NCI-H2107 treated with DMSO at 0.1 percent for 48 hours (cell line): ENCODE data around the gene OTUD4.
"Not testable (repeated sequence)": the region's sequence is repeated elsewhere in the genome, so short reads cannot be mapped to it uniquely, and the experiment has no call there.

Experiments used
- DNase-seq: peaks from one replicate; lab custom pipeline; 2025; ENCODE audit not compliant: unreplicated experiment; lab: John Stamatoyannopoulos, UW

Gene OTUD4

DNA sequence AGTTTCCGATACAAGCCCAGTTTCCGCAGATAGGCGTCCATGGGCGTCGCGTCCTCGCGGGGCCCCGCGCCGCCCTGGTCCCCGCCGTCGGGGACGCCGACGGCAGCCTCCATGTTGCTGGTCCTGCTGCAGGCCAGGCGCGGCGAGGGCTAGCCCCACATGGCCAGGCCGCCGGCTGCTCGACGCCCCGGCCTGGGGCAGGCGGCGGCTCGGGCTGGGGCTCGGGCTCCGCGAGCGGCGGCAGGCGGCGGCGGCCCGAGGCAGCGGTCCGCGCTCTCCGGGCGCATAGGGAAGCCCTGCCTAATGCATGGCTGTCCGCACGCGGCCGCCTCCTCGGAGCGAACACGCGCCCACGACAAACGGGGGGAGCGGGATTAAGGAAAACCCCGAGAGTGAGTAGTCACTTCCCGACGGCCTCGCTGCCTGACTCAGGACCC lies 510 bp downstream of the OTUD4 start:
- not testable (repeated sequence) for DNase-seq

DNA sequence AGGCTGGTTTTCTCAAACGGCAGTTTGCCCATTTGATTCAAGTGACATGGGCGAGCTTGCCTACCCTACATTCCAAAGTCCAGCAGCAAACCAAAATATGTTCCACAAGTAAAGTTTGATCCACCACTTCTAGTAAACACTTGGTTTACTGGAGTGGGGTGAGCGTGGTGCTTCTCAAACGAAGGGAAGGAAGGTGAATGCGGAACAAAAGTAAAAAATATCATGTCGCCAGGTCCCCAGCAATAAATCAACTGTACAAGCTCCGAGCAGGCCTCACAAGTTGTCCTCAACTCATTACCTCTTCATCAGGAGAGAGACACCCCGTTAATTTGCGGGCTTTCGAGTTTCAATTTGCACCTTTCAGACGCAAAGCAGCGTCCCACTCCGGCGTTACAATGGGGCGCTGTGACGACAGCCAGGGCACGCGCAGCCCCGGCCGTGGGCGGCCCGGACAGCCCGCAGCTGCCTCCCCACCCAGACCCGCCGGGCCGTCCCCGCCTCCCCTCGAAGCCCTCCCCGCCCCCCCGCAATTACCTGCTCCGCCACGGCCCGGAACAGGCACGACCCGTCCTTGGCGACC lies 1.0 kb downstream of the OTUD4 start:
- DNase-seq = no peak

DNA sequence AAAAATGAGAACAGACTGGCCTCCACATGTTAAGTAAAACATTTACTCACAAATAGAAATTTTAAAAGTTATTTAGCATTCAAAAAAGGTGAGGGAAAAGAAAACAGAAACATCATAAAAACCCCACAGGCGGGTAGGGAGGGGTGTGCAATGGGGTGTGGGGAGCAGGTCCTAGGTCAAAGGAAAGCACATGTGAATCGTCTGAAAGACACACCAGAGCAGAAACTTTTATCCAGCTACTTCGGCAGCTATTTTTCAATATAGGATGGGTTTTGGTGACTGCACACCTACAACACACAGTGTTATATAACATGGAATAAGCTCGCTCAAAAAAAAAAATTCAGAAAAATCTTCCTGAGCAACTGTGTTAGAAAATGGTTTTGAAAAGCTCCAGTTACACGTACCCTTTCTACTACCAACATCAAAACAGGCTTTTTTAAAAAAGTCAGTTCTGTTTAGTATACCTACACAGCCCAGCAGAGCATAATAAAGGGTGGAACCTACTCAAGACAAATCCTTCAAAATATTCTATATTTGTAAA lies 1.6 kb downstream of the OTUD4 start:
- DNase-seq = no peak

DNA sequence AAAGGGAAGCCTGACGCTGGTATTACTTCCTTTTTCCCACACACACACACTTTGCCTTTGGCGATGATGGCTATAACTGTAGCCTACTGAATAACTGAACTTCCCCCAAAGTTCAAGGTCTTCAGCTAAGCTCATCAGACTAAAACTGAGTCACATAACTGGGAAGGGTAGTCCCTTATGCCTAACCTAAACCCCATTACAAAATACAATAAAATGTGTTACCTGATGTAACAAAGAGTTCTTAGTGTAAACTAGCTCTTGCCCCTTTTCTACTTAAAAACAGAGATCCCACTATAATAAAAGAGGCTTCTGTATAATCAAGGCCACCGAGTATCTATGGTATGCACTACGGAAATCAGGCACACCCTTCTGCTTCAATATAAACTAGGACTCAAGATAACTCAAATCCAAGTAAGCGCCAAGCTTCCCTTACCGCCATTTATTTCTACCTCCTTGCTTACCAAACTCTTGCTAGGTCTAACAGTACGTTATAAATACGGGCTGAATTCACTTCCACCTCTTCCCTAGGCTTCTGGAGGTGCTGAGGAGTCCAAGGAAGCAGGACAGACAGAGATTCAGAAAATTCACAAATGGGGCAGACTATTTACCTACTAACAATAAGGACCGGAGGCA lies 2.4 kb downstream of the OTUD4 start:
- peak; percentile 25 for DNase-seq

DNA sequence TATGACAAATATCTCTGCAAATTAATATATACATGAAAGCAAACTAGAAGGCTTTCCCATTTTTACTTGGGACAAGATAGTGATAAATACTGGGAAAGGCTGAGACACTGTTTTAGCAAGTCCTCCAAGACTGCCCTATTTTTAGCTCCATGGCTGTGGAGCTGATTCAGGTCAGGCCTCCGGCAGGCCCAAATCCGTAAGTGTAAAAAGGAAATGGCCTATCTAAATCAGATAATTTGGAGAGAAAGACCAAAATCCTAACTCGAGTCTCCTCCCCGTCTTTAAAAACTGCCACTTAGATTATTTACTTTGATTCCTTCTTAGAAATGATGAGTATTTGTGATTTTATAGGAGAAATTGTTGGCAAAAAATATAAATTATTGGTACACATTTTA lies 2.9 kb downstream of the OTUD4 start:
- no peak for DNase-seq

DNA sequence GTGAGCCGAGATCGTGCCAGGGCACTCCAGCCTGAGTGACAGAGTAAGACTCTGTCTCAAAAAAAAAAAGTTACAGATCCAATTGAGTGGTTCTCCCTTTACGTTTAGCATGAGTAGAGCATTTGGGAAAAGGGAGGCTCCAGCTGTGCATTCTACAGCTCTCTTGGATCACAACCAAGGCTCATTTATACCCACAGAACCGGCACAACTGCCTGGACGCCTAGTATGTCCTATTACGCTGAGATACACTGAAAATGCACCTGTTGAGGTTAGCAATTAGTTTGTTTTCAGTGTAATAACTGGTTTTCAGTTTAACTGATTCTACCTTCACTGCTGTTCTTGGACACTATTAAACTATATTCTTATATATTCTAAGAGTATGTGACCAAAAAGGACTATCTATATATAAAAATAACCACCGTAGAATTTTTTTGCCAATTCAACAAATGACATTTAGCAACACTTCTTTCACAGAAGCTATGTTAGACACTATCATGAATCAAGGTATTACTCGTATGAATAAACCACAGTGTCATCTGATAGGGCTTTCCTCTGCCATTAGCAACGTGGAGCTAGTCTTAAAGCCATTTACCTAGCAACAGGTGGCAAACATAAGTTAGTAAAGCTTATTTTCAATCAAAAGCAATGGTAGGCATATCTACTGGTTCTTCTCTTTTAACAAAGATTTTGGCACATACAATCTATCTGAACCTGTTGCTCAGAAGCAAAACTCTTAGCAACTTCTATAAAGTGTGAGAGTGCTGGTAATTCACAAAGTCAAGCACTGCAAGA lies 3.6 kb downstream of the OTUD4 start:
- peak; percentile 66 for DNase-seq

DNA sequence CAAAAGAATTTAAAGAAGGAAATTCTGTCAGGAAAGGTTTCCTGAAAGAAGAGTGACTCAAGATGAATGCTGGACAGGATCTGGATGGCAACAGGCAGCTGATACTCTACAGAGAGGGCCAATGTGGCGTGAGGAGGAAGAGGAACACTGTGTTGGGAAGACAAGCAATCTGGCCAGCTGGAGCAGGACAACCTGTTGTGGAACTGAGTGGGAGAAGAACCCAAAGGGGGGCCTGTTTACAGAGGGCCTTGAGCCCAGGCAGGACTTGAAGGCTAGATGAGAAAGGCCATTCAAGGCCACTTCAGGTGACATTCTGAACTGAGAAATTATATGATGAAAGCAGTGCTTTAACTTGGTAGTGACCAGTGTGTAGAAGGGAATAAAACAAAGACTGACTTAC lies 8.5 kb downstream of the OTUD4 start:
- no peak for DNase-seq

DNA sequence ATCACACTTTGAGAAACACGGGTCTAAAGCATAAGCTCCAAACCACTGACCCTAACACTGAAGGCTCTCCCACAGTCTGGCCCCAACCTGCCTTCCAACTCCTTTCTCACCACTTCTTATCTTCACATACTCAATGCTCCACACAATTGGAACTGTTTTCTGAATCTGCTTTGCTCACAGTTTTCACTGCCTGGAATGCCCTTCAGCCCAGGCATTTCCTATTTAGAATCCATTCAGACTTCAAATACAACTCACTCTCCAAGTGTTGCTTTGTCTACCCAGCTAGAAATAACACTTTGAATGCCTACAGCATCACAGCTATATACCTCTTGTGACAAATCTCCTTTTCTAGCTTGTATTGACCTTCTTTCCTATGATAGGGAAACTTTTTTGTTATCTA lies 10.2 kb downstream of the OTUD4 start:
- no peak for DNase-seq

DNA sequence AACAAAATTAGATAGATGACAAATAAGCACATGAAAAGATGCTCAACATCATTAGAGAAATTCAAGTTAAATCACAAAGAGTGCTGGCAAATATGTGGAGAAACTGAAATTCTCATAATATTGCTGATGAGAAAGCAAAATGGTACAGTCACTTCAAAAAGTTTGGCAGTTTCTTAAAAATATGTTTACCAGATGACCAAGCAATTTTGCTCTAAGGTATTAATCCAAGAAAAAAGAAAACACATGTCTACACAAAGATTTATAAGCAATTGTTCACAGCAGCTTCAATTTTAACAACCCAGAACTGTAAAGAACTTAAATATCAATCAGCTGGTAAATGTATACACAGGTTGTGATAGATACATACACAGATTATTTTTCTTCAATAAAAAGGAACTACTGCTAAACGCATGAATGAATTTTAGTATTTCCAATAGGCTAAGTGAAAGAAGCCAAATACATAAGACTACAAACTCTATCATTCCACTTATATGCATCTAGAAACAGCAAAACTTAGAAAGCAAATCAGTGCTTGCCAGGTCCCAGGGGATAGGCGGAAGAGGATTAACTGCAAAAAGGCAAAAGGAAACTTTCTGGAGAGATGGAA lies 11.7 kb downstream of the OTUD4 start:
- no peak for DNase-seq

DNA sequence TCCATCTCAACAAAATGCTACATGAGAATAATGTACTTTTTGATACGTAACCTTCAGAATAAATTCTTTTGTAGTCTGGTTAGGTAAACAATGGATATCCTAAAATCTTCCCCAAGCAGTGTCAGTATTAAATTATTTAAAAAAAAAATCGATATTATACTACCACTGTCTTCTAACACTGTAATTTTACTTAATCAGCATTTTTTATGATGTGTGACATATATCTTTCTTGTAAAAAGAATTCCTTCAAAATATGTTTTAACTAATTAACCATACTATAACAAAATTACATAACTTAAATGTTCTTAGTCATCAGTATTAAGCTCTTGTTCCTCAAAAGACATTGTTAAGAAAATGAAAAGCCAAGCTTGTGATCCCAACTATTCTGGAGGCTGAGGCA lies 12.5 kb downstream of the OTUD4 start:
- no peak for DNase-seq

DNA sequence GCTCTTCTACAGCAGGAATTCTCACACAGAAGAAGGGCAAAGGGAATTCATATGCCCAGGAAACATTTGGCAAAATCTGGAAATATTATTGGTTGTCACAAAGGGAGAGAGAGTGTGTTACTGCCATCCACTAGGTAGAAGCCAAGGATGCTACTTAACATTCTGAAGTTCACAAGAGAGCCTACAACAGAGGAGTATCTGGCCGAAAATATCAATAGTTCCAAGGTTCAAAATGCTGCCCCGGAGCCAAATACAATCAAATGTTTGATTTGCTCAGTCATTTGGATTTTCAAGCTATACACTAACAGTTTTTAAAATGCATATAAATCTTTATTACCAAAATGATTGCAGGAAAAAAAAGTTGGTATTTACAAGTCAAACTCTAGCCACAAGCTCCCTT lies 18.8 kb downstream of the OTUD4 start:
- no peak for DNase-seq

DNA sequence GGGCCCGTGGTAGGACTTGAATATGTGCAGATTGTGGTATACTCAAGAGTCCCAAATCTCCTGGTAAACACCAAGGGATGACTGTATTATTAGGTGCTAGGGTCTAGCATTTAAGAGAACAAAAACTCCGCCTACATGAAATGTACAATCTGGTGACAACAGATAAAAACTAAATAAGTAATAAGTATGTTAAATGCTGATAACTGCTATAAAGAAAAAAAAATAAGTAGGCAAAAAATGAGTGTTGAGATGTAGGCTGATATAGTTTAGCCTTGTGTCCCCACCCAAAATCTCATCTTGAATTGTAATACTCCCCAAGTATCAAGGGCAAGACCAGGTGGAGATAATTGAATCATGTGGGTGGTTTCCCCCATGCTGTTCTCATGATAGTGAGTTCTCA lies 23.4 kb downstream of the OTUD4 start:
- no peak for DNase-seq

DNA sequence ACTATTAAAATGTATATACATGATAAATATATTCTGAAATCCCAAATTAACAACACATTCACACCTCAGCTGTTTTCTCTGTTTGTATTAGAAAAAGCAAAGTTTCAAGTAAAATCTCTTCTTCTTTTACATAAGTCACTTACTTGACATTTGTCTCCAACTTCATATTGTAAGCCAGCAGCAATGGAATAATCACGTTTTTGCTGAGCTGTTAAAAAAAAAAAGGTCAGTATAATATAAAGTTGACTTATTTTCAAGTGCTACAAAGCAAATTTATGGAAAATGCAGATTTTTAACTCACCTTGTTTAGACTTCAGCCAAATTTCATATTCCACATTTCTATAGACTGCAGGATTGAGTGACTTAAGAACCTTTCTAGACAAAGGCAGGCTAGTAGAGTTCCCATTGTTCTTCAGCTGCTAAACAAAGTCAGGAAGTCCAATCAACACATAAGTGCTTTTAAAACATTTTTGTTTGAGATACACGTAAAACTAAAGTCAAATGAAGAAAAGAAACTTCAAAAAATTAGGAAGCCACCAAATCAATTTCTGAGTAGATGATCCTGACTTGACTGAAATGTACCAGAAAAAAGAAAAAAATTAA lies 25.0 kb downstream of the OTUD4 start:
- no peak for DNase-seq

DNA sequence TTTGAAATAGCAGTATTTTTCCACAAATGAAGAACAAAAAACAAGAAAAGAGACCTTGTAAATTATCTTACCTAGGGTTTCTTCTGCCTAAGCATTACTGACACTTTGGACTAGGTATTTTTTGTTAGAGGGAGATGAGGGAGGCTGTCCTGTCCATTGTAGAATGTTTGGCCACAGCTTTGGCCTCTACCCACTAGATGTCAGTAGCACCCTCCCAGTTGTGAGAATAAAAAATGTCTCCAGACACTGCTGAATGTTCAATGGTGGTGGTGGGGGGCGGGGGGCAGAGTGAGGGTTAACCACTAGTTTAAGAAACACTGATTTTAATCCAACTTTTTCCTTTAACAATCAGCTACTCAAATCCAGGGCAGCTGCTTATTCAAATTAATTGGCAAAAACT lies 25.8 kb downstream of the OTUD4 start:
- no peak for DNase-seq

DNA sequence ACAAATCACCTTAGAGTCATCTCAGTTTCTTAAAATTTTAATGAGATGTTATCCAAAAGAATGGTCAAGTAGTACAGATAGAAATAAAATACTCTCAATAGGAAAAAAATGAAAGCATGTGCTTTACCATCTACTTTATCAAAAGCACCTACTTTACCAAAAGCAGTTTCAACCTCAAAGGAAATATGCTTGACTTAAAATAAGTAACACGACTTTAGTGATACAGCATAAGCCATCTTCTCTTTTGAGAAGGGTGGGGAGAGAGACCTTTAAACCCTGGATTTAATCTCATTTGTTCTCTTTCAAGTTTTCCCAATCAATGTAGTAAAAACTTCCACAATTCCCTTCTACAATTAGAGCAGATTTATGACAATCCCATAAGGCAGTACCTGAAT lies 26.5 kb downstream of the OTUD4 start:
- DNase-seq = no peak

DNA sequence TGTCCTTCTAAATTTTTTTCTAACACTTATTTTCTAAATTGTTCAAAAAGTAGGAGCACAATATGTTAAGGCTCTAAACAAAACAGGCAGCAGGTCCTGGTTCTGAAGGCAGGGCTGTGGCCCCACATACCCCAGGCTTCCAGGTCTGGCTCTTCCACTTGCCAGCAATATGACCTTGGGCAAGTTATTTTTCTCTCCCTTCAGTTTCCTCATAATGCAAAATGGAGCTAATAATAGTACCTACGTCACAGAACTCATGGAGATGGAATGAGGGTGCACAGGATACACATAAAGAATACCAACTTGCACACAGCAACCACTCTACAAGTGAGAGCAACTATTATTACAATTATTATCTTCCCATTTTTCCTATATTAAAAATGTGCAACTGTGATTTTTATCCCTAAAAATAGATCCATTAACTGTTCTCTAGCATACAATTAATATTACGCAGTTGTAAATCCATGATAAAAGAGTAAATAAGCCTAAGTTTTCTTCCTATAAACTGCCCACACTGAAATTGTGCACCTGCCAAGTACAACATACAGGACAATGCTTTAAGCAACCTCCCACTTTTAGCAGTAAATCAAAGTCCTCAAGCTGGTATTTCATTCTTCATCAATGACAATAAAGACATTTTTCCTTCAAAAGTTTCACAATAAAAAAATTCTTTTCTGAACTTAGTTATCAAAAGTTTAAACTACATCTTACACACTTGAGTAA lies 27.0 kb downstream of the OTUD4 start:
- no peak for DNase-seq

DNA sequence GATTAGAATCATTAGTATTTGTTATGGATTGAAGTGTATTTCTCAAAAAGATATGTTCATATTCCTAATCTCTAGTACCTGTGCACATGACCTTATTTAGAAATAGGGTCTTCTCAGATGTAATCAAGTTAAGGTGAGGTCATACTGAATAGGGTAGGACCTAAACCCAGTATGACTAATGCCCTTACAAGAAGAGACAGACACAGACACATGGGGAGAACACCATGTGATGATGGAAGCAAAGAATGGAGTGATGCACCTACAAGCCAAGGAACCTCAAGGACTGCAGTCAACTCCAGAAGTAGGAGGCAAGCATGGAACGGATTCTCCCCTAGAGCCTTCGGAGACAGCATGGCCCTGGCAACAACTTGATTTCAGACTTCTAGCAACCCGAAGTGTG lies 31.4 kb downstream of the OTUD4 start:
- DNase-seq = no peak

DNA sequence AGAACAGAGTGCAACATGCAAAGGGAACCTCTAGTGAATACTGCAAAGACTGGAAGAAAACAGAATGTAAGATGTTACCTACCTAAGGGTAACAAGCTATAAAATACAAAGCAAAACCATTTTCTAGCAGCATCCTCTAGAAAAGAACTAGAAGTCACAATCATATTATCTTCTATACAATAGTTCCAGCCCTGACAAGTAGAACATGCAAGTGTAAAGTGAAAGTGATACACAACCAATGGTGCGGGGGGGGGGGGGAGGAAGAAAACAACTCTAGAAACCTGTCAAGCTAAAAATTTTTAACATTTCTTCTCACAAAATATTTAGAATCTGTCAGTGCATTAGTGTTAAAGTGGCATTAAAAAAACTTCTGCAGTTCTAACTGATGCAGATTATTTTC lies 44.2 kb downstream of the OTUD4 start:
- not testable (repeated sequence) for DNase-seq

DNA sequence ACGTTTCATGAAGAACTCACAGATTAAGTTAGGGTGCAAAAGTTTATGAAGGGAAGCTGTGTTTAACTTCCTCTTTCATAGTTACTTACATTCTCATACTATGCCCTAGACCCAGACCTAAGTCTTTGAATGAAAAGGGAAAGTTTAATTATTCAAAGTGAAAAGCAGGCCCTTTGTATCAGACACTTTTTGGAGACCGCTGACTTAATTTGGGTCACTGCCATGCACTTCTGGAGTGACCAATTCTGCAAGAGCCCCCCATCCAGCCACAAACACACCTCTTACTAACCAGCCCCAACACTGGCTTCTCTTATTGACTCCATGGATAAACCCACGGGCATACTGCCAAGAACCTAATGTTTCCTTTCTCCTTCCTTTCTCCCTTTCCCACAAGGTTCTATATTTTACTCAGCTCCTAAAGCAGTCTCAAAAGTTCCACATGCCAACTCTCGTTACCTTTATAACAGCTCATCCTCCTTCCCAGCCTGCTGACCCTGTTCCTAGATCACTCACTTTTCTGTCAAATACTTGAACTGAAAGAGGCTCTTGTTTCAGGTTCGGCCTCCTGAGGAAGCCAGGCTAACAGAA lies 47.8 kb downstream of the OTUD4 start:
- DNase-seq = no peak

DNA sequence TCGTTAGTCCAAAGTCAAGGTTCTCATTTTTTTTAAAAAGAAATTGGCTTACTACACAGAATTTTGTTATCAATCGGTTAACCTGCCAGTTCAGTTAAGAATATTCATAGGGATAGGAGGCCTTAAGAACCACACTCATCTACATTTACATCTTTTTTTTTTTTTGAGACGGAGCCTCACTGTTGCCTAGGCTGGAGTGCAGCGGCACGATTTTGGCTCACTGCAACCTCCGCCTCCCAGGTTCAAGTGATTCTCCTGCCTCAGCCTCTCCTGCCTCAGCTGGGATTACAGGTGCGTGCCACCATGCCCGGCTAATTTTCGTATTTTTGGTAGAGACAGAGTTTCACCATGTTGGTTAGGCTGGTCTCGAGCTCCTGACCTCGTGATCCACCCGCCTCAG lies 48.5 kb downstream of the OTUD4 start:
- no peak for DNase-seq
